Head of caudate nucleus (tissue), 42 donors: ENCODE measurements around the gene GNB3.

Experiments
- DNase-seq, 42 donors: peaks; one replicate each; pipeline versions ENCODE4 v3.0.0 to v3.0.0-alpha.2; 2020 to 2021; ENCODE audit warnings: mixed read lengths in 7 of 42
- intact Hi-C: fragments of 100-400 bp; cut with DNase I; formaldehyde crosslinking; loops from one replicate; pipeline ENCODE4 v1.15.0; 2022

GNB3 gene

DNA sequence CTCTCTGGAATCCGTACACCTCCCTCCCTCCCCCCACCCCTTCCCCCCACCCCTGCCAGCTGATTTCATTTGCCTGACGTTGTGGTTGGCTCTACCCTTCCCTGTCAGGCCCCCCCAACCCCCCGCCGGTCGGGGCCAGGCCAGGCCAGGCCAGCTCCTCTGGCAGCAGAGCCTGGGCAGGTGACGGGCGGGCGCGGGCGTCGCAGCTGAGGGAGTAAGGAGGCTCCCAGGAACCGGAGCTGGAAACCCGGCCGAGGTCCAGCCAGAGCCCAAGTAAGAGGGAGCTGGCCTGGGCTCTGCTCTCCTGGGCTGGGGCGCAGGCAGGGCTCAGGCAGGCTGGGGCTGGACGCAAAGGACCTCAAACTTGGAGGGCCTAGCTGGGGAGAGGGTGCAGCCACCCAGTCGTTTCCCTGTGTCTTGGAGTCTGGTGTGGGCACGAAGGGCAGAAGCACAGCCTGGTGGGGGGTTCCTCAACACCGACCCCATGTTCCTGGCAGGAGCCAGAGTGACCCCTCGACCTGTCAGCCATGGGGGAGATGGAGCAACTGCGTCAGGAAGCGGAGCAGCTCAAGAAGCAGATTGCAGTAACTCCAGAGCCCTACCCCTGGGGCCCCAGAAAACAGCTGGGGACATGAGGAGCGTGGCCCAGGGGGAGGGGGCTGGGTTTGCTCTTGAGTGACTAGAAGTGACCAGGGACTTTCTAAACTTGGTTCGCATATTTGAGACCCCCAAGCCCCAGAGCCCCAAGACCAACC lies at the start of gene GNB3:
GNB3 (plus strand) TSS at position 165 of the 755 bp plus-strand sequence; CDS start at position 528, 363 bp downstream.
- intact Hi-C loops: no loop called here
- DNase-seq: no peak

DNA sequence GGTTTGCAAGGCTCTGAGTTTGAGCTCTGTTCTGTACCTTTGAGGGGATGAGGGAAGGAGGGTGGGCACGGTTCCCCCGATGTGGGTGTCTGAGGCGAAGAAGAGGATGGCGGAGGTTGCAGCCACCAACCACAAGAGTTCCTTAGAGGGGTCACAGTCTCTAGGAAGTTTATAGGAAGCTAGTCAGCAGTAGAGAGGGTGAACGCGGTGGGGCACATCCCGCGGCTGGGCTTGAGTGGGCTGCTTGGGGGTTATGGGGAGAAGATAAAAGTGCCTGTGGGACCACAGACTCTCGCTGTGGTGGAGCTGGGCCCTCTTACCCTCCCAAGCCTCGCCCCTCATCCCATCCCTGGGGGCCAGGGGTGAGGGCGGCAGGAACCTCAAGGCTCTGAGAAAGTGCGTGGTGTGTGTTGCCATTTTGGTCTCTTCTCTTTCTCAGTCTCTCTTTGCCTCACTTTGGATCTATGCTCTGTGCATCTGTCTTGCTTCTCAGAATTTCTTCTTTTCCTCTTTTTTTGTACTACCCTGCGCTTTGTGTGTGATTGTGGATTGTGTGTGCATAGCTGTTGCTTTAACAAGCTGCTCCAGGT lies 48.7 kb upstream of the GNB3 start:
- no peak for DNase-seq
- intact Hi-C loops: no loop called here

DNA sequence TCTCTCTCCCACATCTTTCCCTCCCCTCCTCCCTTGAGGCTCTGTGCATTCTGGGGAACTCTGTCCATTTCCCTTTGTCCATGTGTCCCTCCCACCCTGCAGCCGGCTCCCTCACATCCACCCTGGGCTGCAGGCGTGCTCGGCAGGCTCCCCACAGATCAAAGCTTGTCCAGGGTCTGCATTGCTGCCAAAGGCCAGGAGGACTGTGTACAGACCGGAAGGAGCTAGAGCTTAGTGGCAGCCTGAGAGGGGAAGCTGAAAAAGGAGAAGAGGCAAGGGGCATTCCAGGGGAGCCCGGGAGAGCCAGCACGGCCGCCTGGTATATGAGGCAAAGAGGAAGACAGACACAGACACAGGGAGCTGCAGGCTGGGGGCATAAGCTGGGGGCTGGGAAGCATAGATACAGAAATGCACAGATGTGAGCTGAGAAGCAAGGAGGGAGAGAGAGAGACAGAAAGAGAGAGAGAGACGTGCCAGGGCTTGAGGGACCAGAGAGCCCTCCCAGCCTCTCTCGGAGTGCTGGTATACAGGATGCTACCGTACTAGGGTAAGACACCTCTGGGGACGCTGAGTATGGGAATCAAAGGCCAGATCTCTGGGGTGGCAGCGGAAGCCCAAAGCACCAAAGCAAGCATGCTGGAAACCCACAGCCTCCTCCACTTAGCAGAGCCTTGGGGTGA lies 48.1 kb upstream of the GNB3 start:
- peak in 24 of 42 donors; percentile 14 to 68 (median 34) for DNase-seq
- intact Hi-C loops: no loop called here

DNA sequence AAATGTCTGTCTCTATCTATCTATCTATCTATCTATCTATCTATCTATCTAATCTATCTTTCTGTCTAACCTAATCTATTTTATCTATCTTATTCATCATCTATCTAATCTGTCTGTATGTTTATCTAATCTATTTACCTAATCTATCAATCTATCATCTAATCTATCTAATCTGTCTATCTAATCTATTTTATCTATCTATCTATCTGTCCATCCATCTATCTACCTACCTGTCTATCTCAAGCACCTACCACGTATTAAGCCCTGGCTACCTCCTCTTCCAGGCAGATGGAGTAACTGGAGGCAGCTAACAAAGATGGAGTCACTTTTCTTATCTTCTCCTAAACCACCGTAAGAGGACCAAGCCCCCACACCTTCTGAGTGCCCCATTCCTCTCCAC lies 45.6 kb upstream of the GNB3 start:
- intact Hi-C loops: no loop called here

DNA sequence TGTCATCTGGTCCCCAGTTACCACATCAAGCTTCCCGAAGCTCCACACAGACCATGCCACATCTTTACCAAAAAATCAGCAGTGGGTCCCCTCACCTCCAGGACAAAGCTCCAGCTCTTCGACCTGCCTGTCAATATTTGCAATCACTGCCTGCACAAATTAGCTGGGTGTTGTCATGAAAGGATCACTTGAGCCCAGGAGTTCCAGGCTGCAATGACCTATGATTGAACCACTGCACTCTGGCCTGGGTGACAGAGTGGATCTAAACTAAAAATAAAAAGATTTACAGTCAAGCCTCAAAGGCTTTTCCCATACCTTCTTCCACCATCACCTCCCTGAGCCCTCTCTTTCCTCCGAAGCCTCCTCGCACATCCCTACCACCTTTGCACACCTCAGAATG lies 44.1 kb upstream of the GNB3 start:
- intact Hi-C loops: no loop called here
- DNase-seq: no peak

More for the DNA sequence above, 45.6 kb upstream of the GNB3 start:
- no peak for DNase-seq

DNA sequence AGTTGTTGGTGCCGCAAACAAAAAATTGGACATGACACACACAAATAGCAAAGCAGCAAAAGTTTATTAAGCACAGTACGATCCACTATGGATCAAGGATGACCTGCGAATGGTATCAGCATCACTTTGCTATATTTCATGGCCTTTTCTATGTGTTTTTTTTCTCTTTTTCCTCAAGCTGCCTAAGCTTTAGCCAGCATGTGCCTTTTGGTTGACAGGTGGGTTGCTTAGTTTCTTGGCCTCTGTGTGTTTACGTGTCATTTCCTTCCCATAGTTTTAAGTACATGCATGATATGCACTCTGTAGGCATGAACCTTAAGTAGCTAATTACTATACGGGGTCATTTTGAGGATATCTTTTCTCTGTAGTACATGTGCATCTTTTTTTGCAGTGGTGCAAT lies 41.6 kb upstream of the GNB3 start:
- intact Hi-C loops: no loop called here
- no peak for DNase-seq

DNA sequence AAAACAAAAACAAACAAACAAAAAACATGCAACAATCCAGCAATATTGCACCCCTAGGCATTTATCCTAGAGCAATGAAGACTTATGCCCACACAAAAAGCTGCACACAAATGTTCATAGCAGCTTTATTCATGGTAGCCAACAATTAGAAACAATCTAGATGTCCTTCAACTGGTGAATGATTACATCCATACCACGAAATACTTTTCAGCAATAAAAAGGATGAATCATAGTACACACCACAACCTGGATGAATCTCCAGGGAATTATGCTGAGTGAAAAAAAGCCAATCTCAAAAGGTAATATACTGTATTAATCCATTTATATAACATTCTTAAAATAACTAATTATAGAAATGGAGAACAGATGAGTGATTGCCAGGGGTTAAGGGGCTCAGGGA lies 33.6 kb upstream of the GNB3 start:
- intact Hi-C loops: no loop called here
- DNase-seq: no peak

DNA sequence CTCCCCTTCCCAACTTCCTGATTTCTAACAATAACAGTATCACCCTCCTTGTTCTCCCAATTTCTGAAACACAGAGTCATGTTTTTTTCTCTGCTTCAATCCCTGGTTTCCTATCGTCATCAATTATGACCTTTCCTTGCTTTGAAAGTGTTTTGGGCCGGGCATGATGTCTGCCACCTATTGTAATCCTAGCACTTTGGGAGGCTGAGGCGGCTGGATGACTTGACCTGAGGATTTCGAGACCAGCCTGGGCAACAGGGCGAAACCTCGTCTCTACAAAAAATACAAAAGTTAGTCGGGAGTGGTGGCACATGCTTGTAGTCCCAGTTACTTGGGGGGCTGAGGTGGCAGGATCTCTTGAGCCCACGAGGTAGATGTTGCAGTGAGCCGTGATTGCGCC lies 31.7 kb upstream of the GNB3 start:
- intact Hi-C loops: no loop called here
- no peak for DNase-seq

DNA sequence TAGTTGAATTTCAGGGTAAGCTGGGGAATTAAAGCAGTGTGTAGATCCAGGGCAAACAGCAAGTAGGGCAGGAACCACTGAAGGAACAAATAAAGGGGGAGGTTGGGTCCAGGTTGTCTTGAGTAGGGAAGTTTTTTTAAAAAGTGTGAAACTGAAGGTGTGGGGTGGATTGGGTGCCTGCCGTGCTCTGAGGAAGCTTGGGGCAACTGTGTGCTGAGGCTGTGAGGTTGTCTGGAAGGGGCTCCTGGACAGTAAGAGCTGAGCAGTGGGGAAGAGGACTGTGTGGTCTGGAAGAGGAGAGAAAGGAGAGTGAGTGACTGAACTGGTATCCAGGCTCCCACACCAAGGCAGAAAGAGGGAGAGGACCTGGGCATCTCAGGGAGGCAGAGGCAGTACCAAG lies 30.0 kb upstream of the GNB3 start:
- intact Hi-C loops: no loop called here
- DNase-seq: no peak

DNA sequence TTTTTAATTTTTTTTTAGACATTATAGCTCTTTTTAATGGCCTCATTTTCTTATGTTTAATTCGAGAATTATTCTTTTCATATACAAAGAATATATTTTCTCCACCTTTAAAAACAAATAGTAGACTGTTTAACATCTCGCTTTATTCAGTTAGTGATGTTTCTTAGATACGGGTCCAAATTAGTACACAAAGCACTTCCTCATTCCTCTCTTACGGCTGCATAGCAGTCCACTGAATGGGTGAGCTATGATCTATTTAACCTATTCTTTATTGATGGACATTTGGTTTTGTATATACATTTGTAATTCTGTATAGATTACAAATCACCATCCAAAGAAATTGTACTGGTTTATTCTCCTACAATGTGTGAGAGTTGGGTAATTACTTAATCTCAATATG lies 27.4 kb upstream of the GNB3 start:
- intact Hi-C loops: no loop called here
- no peak for DNase-seq

DNA sequence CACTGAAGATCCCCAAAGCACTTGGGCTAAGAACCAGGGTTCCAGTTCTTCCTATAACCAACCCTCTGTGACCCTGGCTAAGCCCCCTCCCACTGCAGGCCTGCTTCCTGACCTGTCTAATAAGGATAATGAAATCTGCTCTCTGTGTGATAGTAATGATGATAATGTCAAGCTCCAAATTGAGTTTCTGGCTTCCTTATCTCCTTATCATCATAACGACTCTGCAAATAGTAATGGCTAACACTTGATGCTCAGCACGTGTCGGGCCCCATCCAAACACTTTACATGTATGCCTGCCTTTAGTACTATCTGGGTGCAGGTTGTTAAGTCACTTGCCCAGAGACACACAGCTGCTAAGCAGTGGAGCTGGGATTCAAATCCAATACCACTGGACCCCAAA lies 24.1 kb upstream of the GNB3 start:
- DNase-seq: no peak
- intact Hi-C loops: no loop called here

DNA sequence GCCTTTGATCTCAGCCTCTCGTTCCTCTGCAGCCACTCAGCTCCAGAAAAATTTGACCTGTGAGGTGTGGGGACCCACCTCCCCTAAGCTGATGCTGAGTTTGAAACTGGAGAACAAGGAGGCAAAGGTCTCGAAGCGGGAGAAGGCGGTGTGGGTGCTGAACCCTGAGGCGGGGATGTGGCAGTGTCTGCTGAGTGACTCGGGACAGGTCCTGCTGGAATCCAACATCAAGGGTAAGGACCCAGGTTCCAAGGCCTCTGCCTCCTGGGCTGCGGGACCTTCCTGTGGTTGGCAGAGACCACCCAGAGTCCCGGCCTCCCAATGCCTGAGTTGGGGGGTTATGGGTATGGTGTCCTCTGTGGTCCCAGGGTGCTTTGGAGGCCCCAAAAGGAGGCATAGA lies 23.6 kb upstream of the GNB3 start:
- intact Hi-C loops: no loop called here
- DNase-seq: no peak

DNA sequence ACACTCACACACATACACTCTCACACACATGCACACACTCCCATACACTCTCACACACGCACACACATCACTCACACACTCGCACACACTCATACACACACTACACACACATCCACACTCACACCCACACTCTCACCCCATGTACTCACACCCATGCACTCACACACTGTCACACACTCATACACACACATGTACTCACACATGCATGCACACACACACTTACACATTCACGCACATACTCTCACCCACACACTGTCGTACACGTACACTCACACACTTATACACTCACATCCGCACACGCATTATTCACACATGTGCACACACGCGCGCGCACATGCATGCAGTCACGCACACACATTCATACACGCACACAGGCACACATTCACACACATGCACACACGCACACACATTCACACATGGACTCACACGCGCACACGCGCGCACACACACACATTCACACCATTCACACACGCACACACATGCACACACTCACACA lies 23.0 kb upstream of the GNB3 start:
- intact Hi-C loops: no loop called here
- no peak for DNase-seq

DNA sequence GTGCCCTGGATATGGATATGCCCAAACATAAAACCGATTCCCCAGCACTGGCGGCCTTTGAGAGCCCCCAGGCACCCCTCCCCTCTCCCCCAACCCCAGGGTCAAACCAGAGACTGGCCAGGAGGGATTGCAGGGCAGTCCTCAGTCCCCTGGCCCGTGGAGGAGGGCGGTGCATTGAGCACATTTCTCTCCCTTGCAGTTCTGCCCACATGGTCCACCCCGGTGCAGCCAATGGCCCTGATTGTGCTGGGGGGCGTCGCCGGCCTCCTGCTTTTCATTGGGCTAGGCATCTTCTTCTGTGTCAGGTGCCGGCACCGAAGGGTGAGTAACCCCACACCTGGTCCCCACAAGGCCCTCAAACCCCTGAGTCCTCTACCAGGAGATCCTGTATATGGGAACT lies 22.5 kb upstream of the GNB3 start:
- DNase-seq: no peak
- intact Hi-C loops: no loop called here

DNA sequence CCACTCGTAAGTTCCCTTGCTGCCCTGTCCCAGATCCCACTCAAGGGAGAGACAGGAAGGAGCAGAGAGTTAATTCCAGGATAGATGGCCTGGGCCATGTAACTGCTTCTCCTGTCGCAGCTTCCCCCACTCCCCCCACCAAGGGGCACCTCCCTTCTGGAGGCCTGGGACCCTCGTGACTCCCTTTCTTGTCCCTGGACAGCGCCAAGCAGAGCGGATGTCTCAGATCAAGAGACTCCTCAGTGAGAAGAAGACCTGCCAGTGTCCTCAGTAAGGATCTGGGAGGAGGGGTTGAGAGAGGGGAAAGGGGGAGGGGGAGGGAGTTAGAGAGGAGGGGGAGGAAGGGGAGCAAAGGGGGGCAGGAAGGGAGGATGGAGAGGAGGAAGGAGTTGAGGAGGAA lies 22.1 kb upstream of the GNB3 start:
- DNase-seq: no peak
- intact Hi-C loops: no loop called here

DNA sequence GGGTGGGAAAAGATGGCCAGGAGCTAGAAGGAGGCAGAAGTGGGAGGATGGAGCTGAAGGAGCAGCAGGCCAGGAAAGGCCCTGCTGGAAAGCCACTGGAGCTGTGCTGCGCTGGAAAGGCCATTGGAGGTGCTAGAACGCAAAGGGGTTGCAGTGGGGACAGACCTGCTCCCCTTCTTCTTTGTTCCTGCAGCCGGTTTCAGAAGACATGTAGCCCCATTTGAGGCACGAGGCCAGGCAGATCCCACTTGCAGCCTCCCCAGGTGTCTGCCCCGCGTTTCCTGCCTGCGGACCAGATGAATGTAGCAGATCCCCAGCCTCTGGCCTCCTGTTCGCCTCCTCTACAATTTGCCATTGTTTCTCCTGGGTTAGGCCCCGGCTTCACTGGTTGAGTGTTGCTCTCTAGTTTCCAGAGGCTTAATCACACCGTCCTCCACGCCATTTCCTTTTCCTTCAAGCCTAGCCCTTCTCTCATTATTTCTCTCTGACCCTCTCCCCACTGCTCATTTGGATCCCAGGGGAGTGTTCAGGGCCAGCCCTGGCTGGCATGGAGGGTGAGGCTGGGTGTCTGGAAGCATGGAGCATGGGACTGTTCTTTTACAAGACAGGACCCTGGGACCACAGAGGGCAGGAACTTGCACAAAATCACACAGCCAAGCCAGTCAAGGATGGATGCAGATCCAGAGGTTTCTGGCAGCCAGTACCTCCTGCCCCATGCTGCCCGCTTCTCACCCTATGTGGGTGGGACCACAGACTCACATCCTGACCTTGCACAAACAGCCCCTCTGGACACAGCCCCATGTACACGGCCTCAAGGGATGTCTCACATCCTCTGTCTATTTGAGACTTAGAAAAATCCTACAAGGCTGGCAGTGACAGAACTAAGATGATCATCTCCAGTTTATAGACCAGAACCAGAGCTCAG lies 21.4 kb upstream of the GNB3 start:
- intact Hi-C loops: loop anchor here (5.0 kb wide), 1 partner anchor 37 kb away; no protein-coding TSS in a partner anchor
- DNase-seq: no peak

DNA sequence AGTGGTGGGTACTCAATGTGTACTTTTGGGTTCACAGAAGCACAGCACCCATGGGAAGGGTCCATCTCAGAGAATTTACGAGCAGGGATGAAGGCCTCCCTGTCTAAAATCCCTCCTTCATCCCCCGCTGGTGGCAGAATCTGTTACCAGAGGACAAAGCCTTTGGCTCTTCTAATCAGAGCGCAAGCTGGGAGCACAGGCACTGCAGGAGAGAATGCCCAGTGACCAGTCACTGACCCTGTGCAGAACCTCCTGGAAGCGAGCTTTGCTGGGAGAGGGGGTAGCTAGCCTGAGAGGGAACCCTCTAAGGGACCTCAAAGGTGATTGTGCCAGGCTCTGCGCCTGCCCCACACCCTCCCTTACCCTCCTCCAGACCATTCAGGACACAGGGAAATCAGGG lies 20.6 kb upstream of the GNB3 start:
- DNase-seq: no peak
- intact Hi-C loops: loop anchor here (5.0 kb wide), 1 partner anchor 38 kb away; no protein-coding TSS in a partner anchor

DNA sequence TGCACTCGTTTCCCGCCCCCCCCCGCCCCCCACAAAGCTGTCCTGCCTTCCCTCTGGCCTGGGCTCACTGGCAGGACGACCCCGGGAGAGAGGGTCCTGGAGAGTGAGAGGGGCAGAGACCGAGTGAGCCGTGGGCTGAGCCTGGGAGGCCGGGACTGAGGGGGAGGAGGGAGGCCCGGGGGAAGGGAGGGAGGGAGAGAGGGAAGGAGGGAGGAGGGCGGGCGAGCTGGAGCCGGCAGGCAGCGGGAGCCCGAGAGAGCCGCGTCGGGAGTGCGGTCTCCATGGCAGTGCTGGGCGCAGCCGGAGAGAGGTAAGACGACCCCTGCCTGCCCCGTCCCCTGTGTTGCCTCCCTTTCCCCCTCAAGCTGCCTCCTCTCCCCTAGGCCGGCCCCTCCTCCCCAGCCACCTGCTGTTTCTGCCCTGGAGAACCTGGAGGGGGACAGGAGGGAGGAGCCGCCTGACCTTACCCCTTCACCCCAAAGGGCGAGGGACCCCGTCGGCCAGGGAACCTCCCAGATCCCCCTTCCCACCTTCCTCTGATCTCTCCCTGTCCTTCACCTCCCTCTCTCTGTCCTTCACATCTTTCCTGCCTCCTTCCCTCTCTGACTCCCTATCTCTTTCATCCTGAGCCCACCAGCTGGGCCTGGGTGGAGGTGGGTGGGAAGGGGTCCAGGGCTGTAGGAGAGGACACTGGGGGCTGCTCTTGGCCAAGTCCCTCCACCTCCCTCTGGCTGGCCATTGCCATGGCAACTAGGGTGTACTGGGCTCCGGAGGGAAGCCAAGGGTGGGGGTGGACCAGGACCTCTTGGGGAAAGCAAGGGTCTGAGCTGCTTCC lies 18.9 kb upstream of the GNB3 start, which contains the start of gene GPR162:
GPR162 (plus strand) TSS at position 231 of the 835 bp plus-strand sequence. CDS start 2,078 bp downstream, outside the sequence.
- DNase-seq: peak in 36 of 42 donors; percentile 38 to 79 (median 54)
- intact Hi-C loops: loop anchor here (5.0 kb wide), 1 partner anchor 40 kb away; no protein-coding TSS in a partner anchor
